Transverse colon (tissue), 4 donors: ENCODE results near the gene ASXL2. TPM values are rescaled to one million over a fixed set of nuclear protein-coding genes. Genes with fewer than 3 reads are reported as not detected.

ENCODE experiments used
- DNase-seq: peaks from one replicate; pipeline ENCODE4 v3.0.0-alpha.2; 2019
- H3K27ac ChIP-seq, 4 donors: fragments of 200-600 bp; sonication (generic); 2 replicates each; pipeline ENCODE4 v1.5.1; 2016 to 2018; ENCODE audit warnings: inconsistent platforms in 4 of 4
- H3K27me3 ChIP-seq: fragments of 200-600 bp; sonication (generic); 2 replicates; pipeline ENCODE4 v1.5.1; 2017; ENCODE audit warnings: inconsistent platforms
- H3K36me3 ChIP-seq, 4 donors: fragments of 200-600 bp; sonication (generic); 2 replicates each; pipeline ENCODE4 v1.5.1; 2017 to 2019; ENCODE audit warnings: inconsistent platforms in 4 of 4
- H3K4me1 ChIP-seq, 4 donors: fragments of 200-600 bp; sonication (generic); 2 replicates each; pipeline ENCODE4 v1.5.1; 2017 to 2020; ENCODE audit warnings: inconsistent platforms in 4 of 4
- H3K4me3 ChIP-seq, 4 donors: fragments of 200-600 bp; sonication (generic); 1 replicate in 1 of 4; 2 replicates in 3 of 4; pipeline versions ENCODE4 v1.5.1 to v1.6.1; 2017 to 2019; ENCODE audit warnings: inconsistent platforms in 4 of 4
- H3K9me3 ChIP-seq, 2 donors: fragments of 200-600 bp; sonication (generic); 2 replicates each; pipeline ENCODE4 v1.5.1; 2017 to 2019; ENCODE audit warnings: inconsistent platforms in 2 of 2
- EP300 ChIP-seq: sonication (generic); formaldehyde crosslinking; IDR thresholded peaks from one replicate; pipeline ENCODE4 v1.6.1; 2017; ENCODE audit warnings: antibody characterized with exemption, low read depth
- POLR2A ChIP-seq: fragments of 450-650 bp; IDR thresholded peaks from one replicate; pipeline ENCODE4 v1.6.1; 2016; ENCODE audit warnings: antibody characterized with exemption, mild to moderate bottlenecking, moderate library complexity
- POLR2AphosphoS5 ChIP-seq, 3 donors: sonication (generic); formaldehyde crosslinking; IDR thresholded peaks; one replicate each; pipeline ENCODE4 v1.6.1; 2016; ENCODE audit warnings: antibody characterized with exemption in 3 of 3
- WGBS, 2 donors: methylation state at CpG; one replicate each; pipeline ENCODE4 v1.1.5; 2018; ENCODE audit warnings: low coverage in 1 of 2; 5-methylcytosine and 5-hydroxymethylcytosine counted together
- in situ Hi-C, 4 donors: fragments of 200-750 bp; cut with MboI; loops; one replicate each; pipeline versions ENCODE4 v1.15.0 to v1.15.1; 2017; ENCODE audit warnings: low sequenced_read_pairs in 3 of 4, low pct_ligation_motif_present in 1 of 4, low pct_unique_long_range_greater_than_20kb in 1 of 4
- intact Hi-C: fragments of 100-400 bp; cut with DNase I; formaldehyde crosslinking; loops from one replicate; pipeline ENCODE4 v1.15.1; 2023; ENCODE audit warnings: low total_unique reads
- total RNA-seq, 4 donors: library from RNA; depleted of rRNA; stranded (reverse); fragments of >200 nt; gene quantifications; one replicate each; pipeline ENCODE4 v1.1.0, GENCODE V29; 2016
- TF ChIP-seq, protein P1 (sequence below), 5 experiments: fragments of 200-600 bp in 3 of 5; fragments of 450-650 bp in 2 of 5; sonication (generic) in 3 of 5; IDR thresholded peaks; 1 replicate in 2 of 5; 2 replicates in 3 of 5; pipeline ENCODE4 v1.5.1; 2016 to 2017; ENCODE audit warnings: antibody characterized with exemption in 5 of 5, inconsistent platforms in 3 of 5, mild to moderate bottlenecking in 2 of 5, moderate library complexity in 1 of 5

The ASXL2 gene
- total RNA-seq, 4 donors from 2014 or later: 17.3 to 36.6 (median 23.3) TPM

DNA sequence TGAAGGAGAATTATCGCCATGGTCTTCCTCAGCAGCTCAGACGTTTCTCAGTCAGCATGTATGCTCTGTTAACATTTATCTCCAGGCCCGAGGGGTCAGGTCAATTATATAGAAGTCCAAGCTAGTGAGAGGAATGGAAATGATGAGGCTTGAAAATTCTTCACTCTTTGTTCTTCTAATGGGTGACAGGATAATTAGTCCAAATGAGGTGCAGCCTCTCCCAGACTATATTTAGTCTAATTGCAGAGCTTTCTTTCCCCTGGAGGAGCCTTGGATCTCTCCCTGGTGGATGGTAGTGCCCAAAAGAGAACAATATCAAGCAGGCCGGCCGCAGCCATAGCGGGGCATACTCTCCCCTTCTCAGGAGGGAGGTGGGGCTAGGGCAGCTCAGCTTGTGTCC is 153.5 kb downstream of the ASXL2 start:
- peaks cover 4% of the 10 kb centered on the region for H3K27me3 ChIP-seq
- TF ChIP-seq POLR2AphosphoS5 (IDR thresholded peaks at IDR 0.05): no peak
- TF ChIP-seq, protein P1, sequence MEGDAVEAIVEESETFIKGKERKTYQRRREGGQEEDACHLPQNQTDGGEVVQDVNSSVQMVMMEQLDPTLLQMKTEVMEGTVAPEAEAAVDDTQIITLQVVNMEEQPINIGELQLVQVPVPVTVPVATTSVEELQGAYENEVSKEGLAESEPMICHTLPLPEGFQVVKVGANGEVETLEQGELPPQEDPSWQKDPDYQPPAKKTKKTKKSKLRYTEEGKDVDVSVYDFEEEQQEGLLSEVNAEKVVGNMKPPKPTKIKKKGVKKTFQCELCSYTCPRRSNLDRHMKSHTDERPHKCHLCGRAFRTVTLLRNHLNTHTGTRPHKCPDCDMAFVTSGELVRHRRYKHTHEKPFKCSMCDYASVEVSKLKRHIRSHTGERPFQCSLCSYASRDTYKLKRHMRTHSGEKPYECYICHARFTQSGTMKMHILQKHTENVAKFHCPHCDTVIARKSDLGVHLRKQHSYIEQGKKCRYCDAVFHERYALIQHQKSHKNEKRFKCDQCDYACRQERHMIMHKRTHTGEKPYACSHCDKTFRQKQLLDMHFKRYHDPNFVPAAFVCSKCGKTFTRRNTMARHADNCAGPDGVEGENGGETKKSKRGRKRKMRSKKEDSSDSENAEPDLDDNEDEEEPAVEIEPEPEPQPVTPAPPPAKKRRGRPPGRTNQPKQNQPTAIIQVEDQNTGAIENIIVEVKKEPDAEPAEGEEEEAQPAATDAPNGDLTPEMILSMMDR (IDR thresholded peaks at IDR 0.05): no peak
- TF ChIP-seq EP300: no peak
- no peak for TF ChIP-seq POLR2A
- H3K36me3 ChIP-seq: no peaks in the 10 kb centered on the region
- no peak overlapping the region for H3K27ac ChIP-seq
- no peak for DNase-seq
- in situ Hi-C loops: no loop called here
- intact Hi-C loops: no loop called here
- no peaks in the 10 kb centered on the region for H3K9me3 ChIP-seq
- no peak overlapping the region for H3K4me3 ChIP-seq
- no peaks in the 10 kb centered on the region for H3K4me1 ChIP-seq
- WGBS, 2 donors: 80 to 88% methylated on average over 2 to 6 of the region's 6 CpGs

GRCh38 chr2:25722224-25722623 is 156.1 kb downstream of the ASXL2 start:
- no peak for DNase-seq
- H3K27me3 ChIP-seq: no peaks in the 10 kb centered on the region
- no peak overlapping the region for H3K27ac ChIP-seq
- no peak overlapping the region for H3K4me3 ChIP-seq
- no peaks in the 10 kb centered on the region for H3K36me3 ChIP-seq
- TF ChIP-seq EP300: no peak
- TF ChIP-seq, protein P1 (IDR thresholded peaks at IDR 0.05): no peak
- TF ChIP-seq POLR2AphosphoS5 (IDR thresholded peaks at IDR 0.05): no peak
- TF ChIP-seq POLR2A: no peak
- intact Hi-C loops (no loop called here), in situ Hi-C loops (no loop called here)
- H3K9me3 ChIP-seq: no peaks in the 10 kb centered on the region
- 85 to 86% methylated on average over 3 of the region's 3 CpGs for WGBS, 2 donors
- H3K4me1 ChIP-seq: no peaks in the 10 kb centered on the region

- Histone ChIP-seq H3K27ac (no peak overlapping the region), H3K27me3 (no peaks in the 10 kb centered on the region), H3K4me3 (no peak overlapping the region), H3K9me3 (no peaks in the 10 kb centered on the region), H3K4me1 (no peaks in the 10 kb centered on the region), H3K36me3 (no peaks in the 10 kb centered on the region)
- in situ Hi-C loops (no loop called here), intact Hi-C loops (no loop called here)
- DNase-seq: no peak
- TF ChIP-seq POLR2A (no peak), EP300 (no peak), POLR2AphosphoS5 (IDR thresholded peaks at IDR 0.05) (no peak)
- TF ChIP-seq, protein P1 (IDR thresholded peaks at IDR 0.05): no peak
- WGBS, 2 donors: 63% methylated on average over 1 of the region's 1 CpG; no CpG with 5 or more reads in 1 of the 2 donors
These were observed 157.7 kb downstream of the ASXL2 start for GRCh38 chr2:25720575-25720974.

DNA sequence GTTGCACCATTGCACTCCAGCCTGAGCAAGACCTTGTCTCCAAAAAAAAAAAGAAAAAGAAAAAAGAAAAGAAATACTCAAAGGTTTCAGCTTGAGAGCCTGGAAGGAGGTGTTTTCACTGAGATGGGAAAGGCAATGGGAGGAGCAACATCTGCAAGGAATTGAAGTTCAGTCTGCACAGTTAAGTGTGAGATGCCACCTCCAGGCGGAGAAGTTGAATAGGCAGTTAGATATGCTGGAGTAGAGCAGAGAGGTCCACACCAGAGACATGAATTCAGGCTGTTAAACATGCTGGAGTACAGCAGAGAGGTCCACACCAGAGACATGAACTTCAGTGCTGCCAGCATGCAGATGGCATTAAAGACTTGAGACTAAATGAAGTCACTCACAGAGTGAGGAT is 163.5 kb downstream of the ASXL2 start:
- WGBS, 2 donors: 74 to 100% methylated on average over 1 of the region's 1 CpG
- TF ChIP-seq, protein P1 (IDR thresholded peaks at IDR 0.05): no peak
- TF ChIP-seq POLR2AphosphoS5 (IDR thresholded peaks at IDR 0.05) (no peak), POLR2A (no peak), EP300 (no peak)
- Histone ChIP-seq H3K36me3 (no peaks in the 10 kb centered on the region), H3K4me3 (no peak overlapping the region), H3K9me3 (no peaks in the 10 kb centered on the region), H3K4me1 (peaks cover 0 to 3% (median 0%) of the 10 kb centered on the region in 4 donors), H3K27me3 (no peaks in the 10 kb centered on the region), H3K27ac (no peak overlapping the region)
- DNase-seq: no peak
- intact Hi-C loops: no loop called here
- in situ Hi-C loops: no loop called here
